H9 (cell line): ENCODE data around the gene AKR1B15. TPM values are rescaled to one million over a fixed set of nuclear protein-coding genes. Genes with fewer than 3 reads are reported as not detected.

ENCODE experiments used
- DNase-seq: peaks from one replicate; pipeline ENCODE4 v3.0.0-alpha.2; 2017
- H2AFZ ChIP-seq: one replicate; pipeline ENCODE4 v1.6.1; 2013; ENCODE audit warnings: mild to moderate bottlenecking, low read length, control low read depth, moderate library complexity
- H2AK5ac ChIP-seq: 2 replicates; pipeline ENCODE4 v1.6.1; 2013; ENCODE audit warnings: low read length, control low read depth, mixed read lengths; ENCODE audit not compliant: insufficient read length
- H2BK120ac ChIP-seq: one replicate; pipeline ENCODE4 v1.6.1; 2013; ENCODE audit warnings: low read depth, mild to moderate bottlenecking, low read length, control low read depth, inconsistent platforms; ENCODE audit not compliant: poor library complexity, severe bottlenecking
- H2BK12ac ChIP-seq: 2 replicates; pipeline ENCODE4 v1.6.1; 2013; ENCODE audit warnings: low read length, control low read depth, mixed read lengths, low read depth; ENCODE audit not compliant: insufficient read length
- H2BK15ac ChIP-seq: 2 replicates; pipeline ENCODE4 v1.6.1; 2013; ENCODE audit warnings: low read depth, low read length, control low read depth
- H2BK20ac ChIP-seq: one replicate; pipeline ENCODE4 v1.6.1; 2013; ENCODE audit warnings: low read depth, mild to moderate bottlenecking, low read length, control low read depth, inconsistent platforms; ENCODE audit not compliant: poor library complexity, severe bottlenecking
- H2BK5ac ChIP-seq: 2 replicates; pipeline ENCODE4 v1.6.1; 2013; ENCODE audit warnings: low read length, control low read depth, mixed read lengths; ENCODE audit not compliant: insufficient read length
- H3K14ac ChIP-seq: 2 replicates; pipeline ENCODE4 v1.6.1; 2013; ENCODE audit warnings: low read length, control low read depth; ENCODE audit not compliant: insufficient read depth
- H3K18ac ChIP-seq: 2 replicates; pipeline ENCODE4 v1.6.1; 2013; ENCODE audit warnings: low read depth, mild to moderate bottlenecking, mixed read lengths, low read length, control low read depth; ENCODE audit not compliant: insufficient read length
- H3K23ac ChIP-seq: 2 replicates; pipeline ENCODE4 v1.6.1; 2013; ENCODE audit warnings: low read length, control low read depth, mixed read lengths, low read depth; ENCODE audit not compliant: insufficient read length
- H3K23me2 ChIP-seq: 2 replicates; pipeline ENCODE4 v1.6.1; 2013; ENCODE audit warnings: low read depth, mild to moderate bottlenecking, mixed read lengths, low read length, control low read depth; ENCODE audit not compliant: insufficient read length, poor library complexity, severe bottlenecking
- H3K27ac ChIP-seq: 2 replicates; pipeline ENCODE4 v1.5.1; 2013; ENCODE audit warnings: low read length, control low read depth, mixed read lengths, low read depth; ENCODE audit not compliant: insufficient read length
- H3K27me3 ChIP-seq: 2 replicates; pipeline ENCODE4 v1.6.1; 2013; ENCODE audit warnings: low read length, control low read depth, inconsistent platforms; ENCODE audit not compliant: insufficient read depth
- H3K4ac ChIP-seq: 2 replicates; pipeline ENCODE4 v1.6.1; 2013; ENCODE audit warnings: low read depth, mild to moderate bottlenecking, control low read depth, inconsistent platforms, low read length, moderate library complexity
- H3K4me1 ChIP-seq: 2 replicates; pipeline ENCODE4 v1.6.1; 2013; ENCODE audit warnings: low read length, control low read depth, inconsistent platforms; ENCODE audit not compliant: insufficient read depth
- H3K4me2 ChIP-seq: 2 replicates; pipeline ENCODE4 v1.6.1; 2013; ENCODE audit warnings: low read length, control low read depth, mixed read lengths; ENCODE audit not compliant: insufficient read length, insufficient read depth
- H3K56ac ChIP-seq: 2 replicates; pipeline ENCODE4 v1.6.1; 2013; ENCODE audit warnings: low read depth, mild to moderate bottlenecking, mixed read lengths, low read length, control low read depth; ENCODE audit not compliant: insufficient read length
- H3K79me1 ChIP-seq: 2 replicates; pipeline ENCODE4 v1.6.1; 2013; ENCODE audit warnings: low read depth, mild to moderate bottlenecking, moderate library complexity, low read length, control low read depth, inconsistent platforms; ENCODE audit not compliant: insufficient read depth, poor library complexity, severe bottlenecking
- H3K79me2 ChIP-seq: 2 replicates; pipeline ENCODE4 v1.6.1; 2013; ENCODE audit warnings: low read length, control low read depth, inconsistent platforms; ENCODE audit not compliant: insufficient read depth
- H3K9ac ChIP-seq: 2 replicates; pipeline ENCODE4 v1.6.1; 2013; ENCODE audit warnings: low read length, control low read depth, mixed read lengths; ENCODE audit not compliant: insufficient read length; ENCODE audit errors: extremely low read depth
- H3K9me3 ChIP-seq: one replicate; pipeline ENCODE4 v1.6.1; 2013; ENCODE audit warnings: low read depth, low read length, inconsistent platforms; ENCODE audit not compliant: control insufficient read depth
- H3T11ph ChIP-seq: one replicate; pipeline ENCODE4 v1.6.1; 2013; ENCODE audit warnings: mild to moderate bottlenecking, low read length, control low read depth, inconsistent platforms
- H4K20me1 ChIP-seq: one replicate; pipeline ENCODE4 v1.6.1; 2013; ENCODE audit not compliant: control insufficient read depth, insufficient read length, insufficient read depth
- H4K5ac ChIP-seq: 2 replicates; pipeline ENCODE4 v1.6.1; 2013; ENCODE audit warnings: low read depth, mild to moderate bottlenecking, mixed read lengths, low read length, control low read depth; ENCODE audit not compliant: insufficient read length
- H4K8ac ChIP-seq: replicated peaks from 2 replicates; pipeline ENCODE4 v1.6.1; 2013; ENCODE audit warnings: low read length, control low read depth, mixed read lengths, low read depth; ENCODE audit not compliant: insufficient read length
- H4K91ac ChIP-seq: 2 replicates; pipeline ENCODE4 v1.6.1; 2013; ENCODE audit warnings: low read depth, mild to moderate bottlenecking, moderate library complexity, mixed read lengths, low read length, control low read depth; ENCODE audit not compliant: insufficient read length
- H3K27ac Mint-ChIP-seq, 3 experiments: 2 replicates in 2 of 3; 3 replicates in 1 of 3; pipeline ENCODE4 v1.8.0; 2020 to 2021; ENCODE audit warnings: mixed read lengths in 3 of 3, mild to moderate bottlenecking in 1 of 3, moderate library complexity in 1 of 3
- H3K27me3 Mint-ChIP-seq: 2 replicates; pipeline ENCODE4 v1.8.0; 2021; ENCODE audit warnings: low read depth, mild to moderate bottlenecking, moderate library complexity, mixed read lengths
- H3K36me3 Mint-ChIP-seq, 3 experiments: 2 replicates in 2 of 3; 3 replicates in 1 of 3; pipeline ENCODE4 v1.8.0; 2020 to 2021; ENCODE audit warnings: low read depth in 3 of 3, mixed read lengths in 3 of 3; ENCODE audit not compliant: insufficient read depth in 1 of 3
- H3K4me1 Mint-ChIP-seq, 2 experiments: 2 replicates each; pipeline ENCODE4 v1.8.0; 2020; ENCODE audit warnings: mixed read lengths in 2 of 2
- H3K4me3 Mint-ChIP-seq, 2 experiments: 2 replicates in 1 of 2; 3 replicates in 1 of 2; pipeline ENCODE4 v1.8.0; 2020 to 2021; ENCODE audit warnings: mild to moderate bottlenecking in 2 of 2, mixed read lengths in 2 of 2, moderate library complexity in 1 of 2
- H3K9me3 Mint-ChIP-seq, 2 experiments: 2 replicates in 1 of 2; 3 replicates in 1 of 2; pipeline ENCODE4 v1.8.0; 2020; ENCODE audit warnings: mild to moderate bottlenecking in 2 of 2, mixed read lengths in 2 of 2, moderate library complexity in 1 of 2
- WGBS: extraction: QIAGEN DNeasy Blood & Tissue Kit; methylation state at CpG from one replicate; pipeline ENCODE4 v1.1.7; 2013; ENCODE audit warnings: missing lambda C conversion rate, low lambda C conversion rate, mixed read lengths; ENCODE audit not compliant: insufficient read length; ENCODE audit errors: extremely low coverage; 5-methylcytosine and 5-hydroxymethylcytosine counted together
- total RNA-seq: library from RNA; stranded (reverse); gene quantifications from 2 replicates; pipeline ENCODE4 v1.2.1, GENCODE V29; 2021
- TF ChIP-seq, protein P1 (sequence below): fragments of 200-600 bp; sonication (generic); conservative IDR thresholded peaks from 3 replicates; pipeline ENCODE4 v1.8.0; 2021; ENCODE audit warnings: antibody characterized with exemption, mild to moderate bottlenecking

Gene AKR1B15
- total RNA-seq, 1 experiment from 2014 or later, result not detected

DNA sequence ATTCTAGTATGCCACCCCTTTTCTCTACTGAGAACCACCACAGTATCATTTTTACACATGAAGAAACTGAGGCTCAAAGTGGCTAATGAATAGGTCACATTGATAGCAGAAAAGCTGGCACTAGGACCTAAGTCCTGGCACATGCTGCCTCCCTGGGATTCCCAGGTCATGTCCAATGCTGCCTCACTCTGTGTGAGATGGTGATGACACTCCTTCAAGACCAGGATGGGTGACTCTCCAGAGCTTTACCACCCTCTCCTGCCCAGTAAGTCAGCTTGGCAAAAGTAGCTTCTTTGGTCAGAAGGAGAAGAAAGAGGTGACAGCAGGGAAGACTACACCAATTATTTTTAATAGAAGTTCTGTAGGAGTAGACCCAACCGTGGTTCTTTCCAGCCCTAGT, 34.8 kb upstream of the AKR1B15 start:
- H2BK20ac ChIP-seq, result no peak overlapping the region
- H3K27me3 Mint-ChIP-seq, result peaks cover 22% of the 10 kb centered on the region
- H2BK120ac ChIP-seq, result no peak overlapping the region
- H2BK5ac ChIP-seq, result no peak overlapping the region
- no peak overlapping the region for H3K4ac ChIP-seq
- H3K79me1 ChIP-seq, result no peaks in the 10 kb centered on the region
- no peaks in the 10 kb centered on the region for H3K36me3 Mint-ChIP-seq
- no peak overlapping the region for H2AFZ ChIP-seq
- peaks cover 7 to 12% of the 10 kb centered on the region in 2 experiments for H3K4me1 Mint-ChIP-seq
- no peak overlapping the region for H3K23ac ChIP-seq
- no peaks in the 10 kb centered on the region for H3K4me1 ChIP-seq
- H2BK12ac ChIP-seq, result no peak overlapping the region
- no peak overlapping the region for H3T11ph ChIP-seq
- no peak overlapping the region for H4K91ac ChIP-seq
- no peaks in the 10 kb centered on the region for H3K79me2 ChIP-seq
- H2AK5ac ChIP-seq, result no peak overlapping the region
- H4K20me1 ChIP-seq, result peaks cover 2% of the 10 kb centered on the region
- no peak overlapping the region for H3K56ac ChIP-seq
- no peak overlapping the region for H3K14ac ChIP-seq
- H4K8ac ChIP-seq, result no peak overlapping the region
- no peak overlapping the region for H3K4me3 Mint-ChIP-seq
- no peak overlapping the region for H2BK15ac ChIP-seq
- no peak overlapping the region for H3K9ac ChIP-seq
- H3K23me2 ChIP-seq, result no peaks in the 10 kb centered on the region
- no peak overlapping the region for H3K4me2 ChIP-seq
- H4K5ac ChIP-seq, result no peak overlapping the region
- H3K9me3 Mint-ChIP-seq, result no peaks in the 10 kb centered on the region
- H3K18ac ChIP-seq, result no peak overlapping the region
- H3K27me3 ChIP-seq, result no peaks in the 10 kb centered on the region
- WGBS, result no CpG with 5 or more reads among the region's 1 CpG
- H3K27ac ChIP-seq, result no peak overlapping the region
- no peak overlapping the region for H3K27ac Mint-ChIP-seq
- TF ChIP-seq, protein P1, sequence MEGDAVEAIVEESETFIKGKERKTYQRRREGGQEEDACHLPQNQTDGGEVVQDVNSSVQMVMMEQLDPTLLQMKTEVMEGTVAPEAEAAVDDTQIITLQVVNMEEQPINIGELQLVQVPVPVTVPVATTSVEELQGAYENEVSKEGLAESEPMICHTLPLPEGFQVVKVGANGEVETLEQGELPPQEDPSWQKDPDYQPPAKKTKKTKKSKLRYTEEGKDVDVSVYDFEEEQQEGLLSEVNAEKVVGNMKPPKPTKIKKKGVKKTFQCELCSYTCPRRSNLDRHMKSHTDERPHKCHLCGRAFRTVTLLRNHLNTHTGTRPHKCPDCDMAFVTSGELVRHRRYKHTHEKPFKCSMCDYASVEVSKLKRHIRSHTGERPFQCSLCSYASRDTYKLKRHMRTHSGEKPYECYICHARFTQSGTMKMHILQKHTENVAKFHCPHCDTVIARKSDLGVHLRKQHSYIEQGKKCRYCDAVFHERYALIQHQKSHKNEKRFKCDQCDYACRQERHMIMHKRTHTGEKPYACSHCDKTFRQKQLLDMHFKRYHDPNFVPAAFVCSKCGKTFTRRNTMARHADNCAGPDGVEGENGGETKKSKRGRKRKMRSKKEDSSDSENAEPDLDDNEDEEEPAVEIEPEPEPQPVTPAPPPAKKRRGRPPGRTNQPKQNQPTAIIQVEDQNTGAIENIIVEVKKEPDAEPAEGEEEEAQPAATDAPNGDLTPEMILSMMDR, result no peak
- H3K9me3 ChIP-seq, result no peaks in the 10 kb centered on the region
- DNase-seq, result no peak
